ENCODE measurements around the gene TDRD3.

Gene TDRD3

DNA sequence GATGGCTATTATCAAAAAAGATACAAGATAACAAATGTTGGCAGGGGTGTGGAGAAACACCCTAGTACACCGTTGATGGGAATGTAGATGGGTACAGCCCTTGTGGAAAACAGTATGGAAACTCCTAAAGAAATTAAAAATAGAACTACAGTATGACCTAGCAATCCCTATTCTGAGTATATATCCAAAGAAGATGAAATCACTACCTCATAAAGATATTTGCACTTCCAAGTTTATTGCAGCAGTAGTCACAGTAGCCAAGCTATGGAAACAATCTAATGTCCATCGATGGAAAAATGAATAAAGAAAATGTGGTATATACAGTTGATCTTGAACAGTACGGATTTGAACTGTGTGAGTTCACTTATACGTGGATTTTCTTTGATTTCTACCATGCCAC, 28.3 kb downstream of the TDRD3 start:
- in situ Hi-C loops (cut with MboI; ENCODE audit: low sequenced_read_pairs, unreplicated experiment) = loop anchor here (25.0 kb wide), 1 partner anchor 738 kb away; no protein-coding TSS in a partner anchor
- TF ChIP-seq, protein P1, sequence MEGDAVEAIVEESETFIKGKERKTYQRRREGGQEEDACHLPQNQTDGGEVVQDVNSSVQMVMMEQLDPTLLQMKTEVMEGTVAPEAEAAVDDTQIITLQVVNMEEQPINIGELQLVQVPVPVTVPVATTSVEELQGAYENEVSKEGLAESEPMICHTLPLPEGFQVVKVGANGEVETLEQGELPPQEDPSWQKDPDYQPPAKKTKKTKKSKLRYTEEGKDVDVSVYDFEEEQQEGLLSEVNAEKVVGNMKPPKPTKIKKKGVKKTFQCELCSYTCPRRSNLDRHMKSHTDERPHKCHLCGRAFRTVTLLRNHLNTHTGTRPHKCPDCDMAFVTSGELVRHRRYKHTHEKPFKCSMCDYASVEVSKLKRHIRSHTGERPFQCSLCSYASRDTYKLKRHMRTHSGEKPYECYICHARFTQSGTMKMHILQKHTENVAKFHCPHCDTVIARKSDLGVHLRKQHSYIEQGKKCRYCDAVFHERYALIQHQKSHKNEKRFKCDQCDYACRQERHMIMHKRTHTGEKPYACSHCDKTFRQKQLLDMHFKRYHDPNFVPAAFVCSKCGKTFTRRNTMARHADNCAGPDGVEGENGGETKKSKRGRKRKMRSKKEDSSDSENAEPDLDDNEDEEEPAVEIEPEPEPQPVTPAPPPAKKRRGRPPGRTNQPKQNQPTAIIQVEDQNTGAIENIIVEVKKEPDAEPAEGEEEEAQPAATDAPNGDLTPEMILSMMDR (IDR thresholded peaks at IDR 0.05; ENCODE audit: borderline replicate concordance, control extremely low read depth, extremely low read depth, insufficient read depth, missing control alignments) = no peak

DNA sequence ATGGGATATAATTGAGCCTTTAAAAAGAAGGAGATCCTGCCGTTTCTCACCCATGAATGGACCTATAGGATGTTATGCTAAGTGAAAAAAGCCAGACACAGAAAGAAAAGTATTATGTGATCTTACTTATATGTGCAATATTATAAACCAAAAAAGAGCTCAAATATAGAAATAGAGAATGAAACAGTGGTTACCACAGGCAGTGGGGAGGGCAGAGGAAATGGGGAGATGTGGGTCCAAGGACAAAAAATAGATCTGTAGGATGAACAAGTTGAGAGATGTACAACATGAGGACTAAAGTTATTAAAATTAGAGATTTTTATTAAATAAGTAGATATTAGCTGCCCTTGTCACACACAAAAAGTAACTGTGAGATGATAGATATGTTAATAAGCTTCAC, 29.1 kb downstream of the TDRD3 start:
- in situ Hi-C loops (cut with MboI; ENCODE audit: low sequenced_read_pairs, unreplicated experiment) = loop anchor here (25.0 kb wide), 1 partner anchor 739 kb away; no protein-coding TSS in a partner anchor
- DNase-seq (ENCODE audit: low spot score) = no peak
- TF ChIP-seq, protein P1 (IDR thresholded peaks at IDR 0.05; ENCODE audit: borderline replicate concordance, control extremely low read depth, extremely low read depth, insufficient read depth, missing control alignments) = no peak

More for the DNA sequence above, 28.3 kb downstream of the TDRD3 start:
- no peak for DNase-seq (ENCODE audit: low spot score)

DNA sequence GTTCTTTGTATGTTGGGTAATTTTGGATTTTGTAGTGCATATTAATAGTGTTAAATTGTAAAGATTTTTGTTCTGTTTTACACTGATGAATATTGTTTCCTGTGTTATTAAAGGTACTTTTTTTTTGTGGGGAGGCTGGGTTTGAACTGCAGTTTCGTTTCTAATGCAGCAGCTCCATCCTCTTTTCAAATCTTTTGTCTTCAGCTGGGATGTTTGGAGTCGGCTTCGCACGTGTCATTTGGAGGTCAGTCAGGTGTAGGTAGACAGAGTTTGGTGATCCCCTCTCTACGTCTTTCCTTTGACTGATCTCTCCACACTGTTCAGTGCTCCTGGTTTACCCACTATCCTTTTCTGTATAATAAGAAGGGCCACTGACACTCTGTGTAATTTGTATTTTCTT, 30.3 kb downstream of the TDRD3 start:
- in situ Hi-C loops (cut with MboI; ENCODE audit: low sequenced_read_pairs, unreplicated experiment) = loop anchor here (25.0 kb wide), 1 partner anchor 740 kb away; no protein-coding TSS in a partner anchor
- DNase-seq (ENCODE audit: low spot score) = no peak
- TF ChIP-seq, protein P1 (IDR thresholded peaks at IDR 0.05; ENCODE audit: borderline replicate concordance, control extremely low read depth, extremely low read depth, insufficient read depth, missing control alignments) = no peak

DNA sequence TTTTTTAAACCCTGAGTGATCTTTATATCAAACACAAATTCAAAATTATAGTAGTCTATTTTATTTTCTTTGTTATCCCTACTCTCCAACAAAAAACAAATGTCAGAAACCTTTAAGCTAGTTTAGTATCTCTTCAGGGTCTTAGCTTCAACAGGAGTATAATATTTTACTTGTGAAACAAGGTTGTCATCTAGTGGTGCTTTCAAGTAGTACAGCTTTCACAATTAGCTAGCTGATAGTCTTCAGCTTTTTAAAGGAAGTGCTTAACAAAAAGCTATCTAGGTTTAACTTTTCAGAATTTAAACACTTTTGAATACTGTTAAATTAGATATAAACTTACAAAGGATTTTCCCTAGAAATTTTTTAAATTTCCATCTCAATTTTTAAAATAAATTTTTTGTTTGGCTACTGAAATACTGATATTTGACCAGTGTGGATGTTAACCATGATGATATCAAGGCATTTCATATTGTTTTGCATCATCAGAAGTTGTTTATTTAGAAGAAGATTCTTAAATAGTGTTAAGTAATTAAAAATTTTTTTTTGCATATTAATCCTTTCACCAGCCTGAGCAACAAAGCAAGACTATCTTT, 34.2 kb downstream of the TDRD3 start:
- in situ Hi-C loops (cut with MboI; ENCODE audit: low sequenced_read_pairs, unreplicated experiment) = loop anchor here (25.0 kb wide), 1 partner anchor 744 kb away; no protein-coding TSS in a partner anchor
- no peak for DNase-seq (ENCODE audit: low spot score)
- TF ChIP-seq, protein P1 (IDR thresholded peaks at IDR 0.05; ENCODE audit: borderline replicate concordance, control extremely low read depth, extremely low read depth, insufficient read depth, missing control alignments) = peak; percentile 68

DNA sequence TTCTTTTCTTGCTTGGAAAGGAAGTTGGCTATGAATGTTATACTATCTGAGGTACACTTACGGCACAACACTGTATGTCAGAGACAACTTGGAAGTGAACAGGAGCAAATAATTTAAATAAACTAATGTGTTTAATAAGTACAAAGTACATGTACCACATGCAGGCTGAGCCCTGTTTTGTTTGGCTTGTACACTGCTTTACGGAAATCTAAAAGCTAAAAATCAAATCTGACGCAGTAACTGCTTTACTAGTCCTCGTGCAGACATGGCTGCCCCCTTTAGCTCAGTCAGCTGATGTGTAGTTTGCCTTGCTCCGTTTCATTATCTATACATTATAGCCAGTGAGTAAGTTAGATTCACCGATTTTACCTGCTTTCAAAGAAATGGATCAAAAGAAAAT, 36.5 kb downstream of the TDRD3 start:
- TF ChIP-seq, protein P1 (IDR thresholded peaks at IDR 0.05; ENCODE audit: borderline replicate concordance, control extremely low read depth, extremely low read depth, insufficient read depth, missing control alignments) = no peak
- DNase-seq (ENCODE audit: low spot score) = no peak
- in situ Hi-C loops (cut with MboI; ENCODE audit: low sequenced_read_pairs, unreplicated experiment) = loop anchor here (25.0 kb wide), 1 partner anchor 746 kb away; no protein-coding TSS in a partner anchor

DNA sequence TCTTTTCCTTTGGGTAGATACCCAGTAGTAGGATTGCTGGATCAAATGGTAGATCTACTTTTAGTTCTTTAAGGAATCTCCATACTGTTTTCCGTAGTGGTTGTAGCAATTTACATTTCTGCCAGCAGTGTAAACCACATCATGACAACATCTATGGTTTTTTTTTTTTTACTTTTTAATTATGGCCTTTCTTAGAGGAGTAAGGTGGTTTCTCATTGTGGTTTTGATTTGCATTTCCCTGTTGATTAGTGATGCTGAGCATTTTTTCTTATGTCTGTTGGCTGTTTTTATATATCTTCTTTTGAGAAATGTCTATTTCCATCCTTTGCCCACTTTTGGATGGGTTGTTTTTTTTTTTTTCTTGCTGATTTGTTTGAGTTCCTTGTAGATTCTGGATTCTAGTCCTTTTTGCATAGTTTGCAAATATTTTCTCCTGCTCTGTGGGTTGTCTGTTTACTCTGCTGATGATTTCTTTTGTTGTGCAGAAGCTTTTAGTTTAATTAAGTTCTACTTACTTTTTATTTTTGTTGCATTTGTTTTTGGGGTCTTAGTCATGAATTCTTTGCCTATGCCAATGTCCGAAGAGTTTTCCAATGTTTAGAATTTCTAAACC, 38.8 kb downstream of the TDRD3 start:
- in situ Hi-C loops (cut with MboI; ENCODE audit: low sequenced_read_pairs, unreplicated experiment) = loop anchor here (25.0 kb wide), 1 partner anchor 749 kb away; no protein-coding TSS in a partner anchor
- TF ChIP-seq, protein P1 (IDR thresholded peaks at IDR 0.05; ENCODE audit: borderline replicate concordance, control extremely low read depth, extremely low read depth, insufficient read depth, missing control alignments) = no peak
- no peak for DNase-seq (ENCODE audit: low spot score)
